SU-DHL-6 (cell line): Measurements from ENCODE around the gene NLGN1.

ENCODE experiments used
- H2AFZ ChIP-seq: fragments of 200-600 bp; sonication (generic); 2 replicates; pipeline ENCODE4 v1.6.1; 2014; ENCODE audit warnings: low read depth, mild to moderate bottlenecking, moderate library complexity, mixed read lengths, antibody characterized with exemption, low read length; ENCODE audit not compliant: severe bottlenecking
- H3F3A ChIP-seq: fragments of 200-600 bp; shearing (Covaris generic); 2 replicates; pipeline ENCODE4 v1.6.0; 2016; ENCODE audit warnings: antibody characterized with exemption, mild to moderate bottlenecking; ENCODE audit not compliant: insufficient read depth
- H3K27ac ChIP-seq: fragments of 200-600 bp; sonication (generic); 2 replicates; pipeline ENCODE4 v1.5.1; 2016; ENCODE audit warnings: low read depth, mild to moderate bottlenecking, low read length, moderate library complexity, mixed read lengths
- H3K27me3 ChIP-seq: fragments of 200-600 bp; sonication (generic), shearing (Covaris generic); 2 replicates; pipeline ENCODE4 v1.6.0; 2014; ENCODE audit warnings: mild to moderate bottlenecking, low read length
- H3K36me3 ChIP-seq: fragments of 200-600 bp; sonication (generic); 2 replicates; pipeline ENCODE4 v1.6.1; 2014; ENCODE audit warnings: mild to moderate bottlenecking, low read length, mixed read lengths
- H3K4me2 ChIP-seq: fragments of 300-600, 200-600 bp; shearing (Covaris generic), sonication (generic); 2 replicates; pipeline ENCODE4 v1.6.0; 2014; ENCODE audit warnings: low read length, low read depth, mild to moderate bottlenecking; ENCODE audit not compliant: poor library complexity, severe bottlenecking
- H3K4me3 ChIP-seq: fragments of 200-600 bp; sonication (generic); 2 replicates; pipeline ENCODE4 v1.5.1; 2014; ENCODE audit warnings: antibody characterized with exemption, low read length, mild to moderate bottlenecking, mixed read lengths; ENCODE audit not compliant: insufficient read depth, poor library complexity, severe bottlenecking
- H3K79me2 ChIP-seq: fragments of 200-600 bp; sonication (generic); 2 replicates; pipeline ENCODE4 v1.6.1; 2014; ENCODE audit warnings: mild to moderate bottlenecking, low read length, moderate library complexity; ENCODE audit not compliant: insufficient read depth
- H3K9ac ChIP-seq: fragments of 200-600 bp; sonication (generic); 2 replicates; pipeline ENCODE4 v1.7.0; 2014; ENCODE audit warnings: mild to moderate bottlenecking, low read length
- H3K9me2 ChIP-seq: fragments of 200-600 bp; sonication (generic); replicated peaks from 2 replicates; pipeline ENCODE4 v1.6.1; 2014; ENCODE audit warnings: low read length; ENCODE audit not compliant: insufficient read depth
- H3K9me3 ChIP-seq: fragments of 200-600 bp; sonication (generic); 2 replicates; pipeline ENCODE4 v1.6.1; 2014; ENCODE audit warnings: low read length, mixed read lengths; ENCODE audit not compliant: insufficient read depth
- H4K20me1 ChIP-seq: fragments of 200-600 bp; sonication (generic); 2 replicates; pipeline ENCODE4 v1.6.1; 2014; ENCODE audit warnings: low read depth, mild to moderate bottlenecking, antibody characterized with exemption, low read length, moderate library complexity, mixed read lengths
- EZH2phosphoT487 ChIP-seq: fragments of 200-600 bp; sonication (generic), shearing (Covaris generic); conservative IDR thresholded peaks from 2 replicates; pipeline ENCODE4 v1.6.1; 2018; ENCODE audit warnings: mild to moderate bottlenecking, antibody characterized with exemption, low read length, moderate library complexity, mixed read lengths
- TF ChIP-seq, protein P1 (sequence below): fragments of 200-600 bp; sonication (generic); IDR thresholded peaks from one replicate; pipeline ENCODE4 v1.5.1; 2017; ENCODE audit warnings: antibody characterized with exemption, mild to moderate bottlenecking, low read length, moderate library complexity; ENCODE audit not compliant: insufficient read depth, poor library complexity, severe bottlenecking

NLGN1 gene

DNA sequence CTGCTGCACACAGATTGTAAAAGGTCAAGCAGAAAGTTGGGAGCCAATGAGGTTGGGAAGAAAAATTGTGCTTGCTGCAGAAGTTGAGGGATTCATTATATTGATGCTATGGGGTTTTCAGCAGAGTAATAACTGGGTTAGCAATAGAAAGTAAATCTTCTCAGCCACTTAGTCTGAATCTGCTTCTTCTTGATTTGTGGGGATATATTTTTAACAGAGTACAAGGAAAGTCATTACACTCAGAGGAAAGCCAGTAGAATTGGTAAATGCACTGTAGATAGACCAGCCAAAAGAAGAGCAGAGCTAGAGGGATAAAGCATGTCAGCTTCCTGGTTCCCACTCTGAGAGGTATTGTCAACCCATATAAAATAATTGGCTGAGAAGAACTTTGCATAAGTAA is 663.6 kb downstream of the NLGN1 start:
- Histone ChIP-seq H3K27ac (no peak overlapping the region), H3K36me3 (no peaks in the 10 kb centered on the region), H4K20me1 (no peaks in the 10 kb centered on the region), H3K79me2 (no peaks in the 10 kb centered on the region), H3K27me3 (no peaks in the 10 kb centered on the region), H2AFZ (no peak overlapping the region), H3F3A (no peaks in the 10 kb centered on the region), H3K9ac (no peak overlapping the region), H3K9me3 (no peaks in the 10 kb centered on the region), H3K4me2 (no peak overlapping the region), H3K4me3 (no peak overlapping the region), H3K9me2 (no peaks in the 10 kb centered on the region)
- TF ChIP-seq EZH2phosphoT487: no peak
- TF ChIP-seq, protein P1, sequence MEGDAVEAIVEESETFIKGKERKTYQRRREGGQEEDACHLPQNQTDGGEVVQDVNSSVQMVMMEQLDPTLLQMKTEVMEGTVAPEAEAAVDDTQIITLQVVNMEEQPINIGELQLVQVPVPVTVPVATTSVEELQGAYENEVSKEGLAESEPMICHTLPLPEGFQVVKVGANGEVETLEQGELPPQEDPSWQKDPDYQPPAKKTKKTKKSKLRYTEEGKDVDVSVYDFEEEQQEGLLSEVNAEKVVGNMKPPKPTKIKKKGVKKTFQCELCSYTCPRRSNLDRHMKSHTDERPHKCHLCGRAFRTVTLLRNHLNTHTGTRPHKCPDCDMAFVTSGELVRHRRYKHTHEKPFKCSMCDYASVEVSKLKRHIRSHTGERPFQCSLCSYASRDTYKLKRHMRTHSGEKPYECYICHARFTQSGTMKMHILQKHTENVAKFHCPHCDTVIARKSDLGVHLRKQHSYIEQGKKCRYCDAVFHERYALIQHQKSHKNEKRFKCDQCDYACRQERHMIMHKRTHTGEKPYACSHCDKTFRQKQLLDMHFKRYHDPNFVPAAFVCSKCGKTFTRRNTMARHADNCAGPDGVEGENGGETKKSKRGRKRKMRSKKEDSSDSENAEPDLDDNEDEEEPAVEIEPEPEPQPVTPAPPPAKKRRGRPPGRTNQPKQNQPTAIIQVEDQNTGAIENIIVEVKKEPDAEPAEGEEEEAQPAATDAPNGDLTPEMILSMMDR: no peak

DNA sequence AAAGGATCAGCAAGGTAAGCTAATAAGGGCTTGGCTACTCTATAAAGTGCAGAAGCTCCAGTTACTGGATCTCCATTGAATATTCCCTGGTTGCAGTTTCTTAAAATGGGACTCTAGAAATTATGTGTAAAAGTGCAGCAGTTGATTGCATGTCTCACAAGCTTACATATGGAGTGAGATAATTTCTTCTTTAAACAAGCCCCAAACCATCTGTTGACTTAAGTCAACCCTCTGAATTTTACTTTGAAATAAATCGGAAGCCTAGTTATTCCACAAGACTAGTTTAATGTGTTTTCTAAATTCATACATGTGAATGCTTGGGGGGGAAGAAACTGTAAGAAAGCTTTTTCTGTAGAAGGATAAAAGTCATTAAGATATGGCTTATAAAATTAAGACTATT is 664.2 kb downstream of the NLGN1 start:
- TF ChIP-seq EZH2phosphoT487: no peak
- TF ChIP-seq, protein P1: no peak
- Histone ChIP-seq H3F3A (no peaks in the 10 kb centered on the region), H4K20me1 (no peaks in the 10 kb centered on the region), H3K9me2 (no peaks in the 10 kb centered on the region), H3K9me3 (no peaks in the 10 kb centered on the region), H3K27me3 (no peaks in the 10 kb centered on the region), H3K4me2 (no peak overlapping the region), H3K4me3 (no peak overlapping the region), H3K27ac (no peak overlapping the region), H3K79me2 (no peaks in the 10 kb centered on the region), H2AFZ (no peak overlapping the region), H3K9ac (no peak overlapping the region), H3K36me3 (no peaks in the 10 kb centered on the region)

DNA sequence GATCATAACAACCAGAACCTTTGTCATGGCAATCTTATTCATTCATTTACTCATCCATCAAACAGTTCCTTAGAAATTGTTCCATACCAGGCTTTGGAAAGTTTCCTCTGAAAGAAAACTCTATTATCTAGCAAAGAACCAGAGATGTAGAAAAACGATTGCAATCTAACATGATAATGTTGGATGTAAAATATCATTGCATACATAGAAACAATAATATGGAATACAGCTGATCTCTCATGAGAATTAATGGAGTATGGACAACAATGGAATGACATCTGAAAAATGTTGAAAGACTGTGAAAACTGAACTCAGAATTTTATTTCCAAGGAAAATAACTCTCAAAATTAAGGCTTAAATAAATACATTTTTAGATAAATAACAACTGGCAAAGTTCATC is 665.4 kb downstream of the NLGN1 start:
- no peaks in the 10 kb centered on the region for H3K27me3 ChIP-seq
- H4K20me1 ChIP-seq: no peaks in the 10 kb centered on the region
- H3K9me2 ChIP-seq: no peaks in the 10 kb centered on the region
- no peaks in the 10 kb centered on the region for H3K36me3 ChIP-seq
- no peak overlapping the region for H3K4me2 ChIP-seq
- H3K79me2 ChIP-seq: no peaks in the 10 kb centered on the region
- no peak overlapping the region for H2AFZ ChIP-seq
- H3K4me3 ChIP-seq: no peak overlapping the region
- H3K27ac ChIP-seq: no peak overlapping the region
- no peaks in the 10 kb centered on the region for H3F3A ChIP-seq
- TF ChIP-seq, protein P1: no peak
- no peak for TF ChIP-seq EZH2phosphoT487
- H3K9me3 ChIP-seq: no peaks in the 10 kb centered on the region
- no peak overlapping the region for H3K9ac ChIP-seq
